B cell (primary cell): ENCODE measurements around the gene IDH2. TPM values are rescaled to one million over a fixed set of nuclear protein-coding genes. Genes with fewer than 3 reads are reported as not detected.

ENCODE experiments used
- ATAC-seq: fragments of 200-7000 bp; cut with Tn5 transposase; one replicate; pipeline ENCODE4 v1.10.0; 2021; ENCODE audit warnings: low read depth, mild to moderate bottlenecking, moderate number of reproducible peaks, moderate library complexity
- CTCF ChIA-PET: fragments of 350-600 bp; sonication (Branson Sonifier 250); formaldehyde crosslinking; loops from one replicate; lab custom pipeline; 2021; ENCODE audit warnings: antibody characterized with exemption, inconsistent platforms; lab: Charles Lee
- POLR2A ChIA-PET: fragments of 350-600 bp; sonication (Branson Sonifier 250); formaldehyde crosslinking; loops from one replicate; lab custom pipeline; 2021; ENCODE audit warnings: antibody characterized with exemption; lab: Charles Lee
- DNase-seq: peaks from one replicate; pipeline ENCODE4 v3.0.0; 2013
- H2AFZ ChIP-seq: 2 replicates; pipeline ENCODE4 v1.6.1; 2012; ENCODE audit warnings: mild to moderate bottlenecking, low read depth, low read length; ENCODE audit not compliant: insufficient read depth, poor library complexity, severe bottlenecking
- H3K27ac ChIP-seq, 2 donors: 1 replicate in 1 of 2; 2 replicates in 1 of 2; pipeline ENCODE4 v1.5.1; 2012 to 2013; ENCODE audit warnings: low read length in 2 of 2, mild to moderate bottlenecking in 2 of 2, moderate library complexity in 1 of 2
- H3K27me3 ChIP-seq, 4 experiments: fragments of 200-600 bp in 1 of 4; sonication (generic) in 1 of 4; replicated peaks in 1 of 4; 1 replicate in 2 of 4; 2 replicates in 2 of 4; pipeline versions ENCODE4 v1.6.1 to v1.7.0; 2013 to 2016; ENCODE audit warnings: low read length in 3 of 4, mild to moderate bottlenecking in 2 of 4, mixed read lengths in 1 of 4, moderate library complexity in 1 of 4; ENCODE audit not compliant: insufficient read depth in 4 of 4, control insufficient read depth in 3 of 4; ENCODE audit errors: control extremely low read depth in 1 of 4
- H3K36me3 ChIP-seq, 2 experiments: replicated peaks in 1 of 2; 1 replicate in 1 of 2; 2 replicates in 1 of 2; pipeline versions ENCODE4 v1.6.1 to v1.7.1; 2013; ENCODE audit warnings: low read length in 1 of 2; ENCODE audit not compliant: insufficient read depth in 2 of 2, control insufficient read depth in 1 of 2; ENCODE audit errors: control extremely low read depth in 1 of 2, extremely low read depth in 1 of 2
- H3K4me1 ChIP-seq, 2 donors: fragments of 200-600 bp in 1 of 2; sonication (generic) in 1 of 2; 1 replicate in 1 of 2; 2 replicates in 1 of 2; pipeline versions ENCODE4 v1.5.1 to v1.6.1; 2013 to 2017; ENCODE audit warnings: low read length in 2 of 2; ENCODE audit not compliant: control insufficient read depth in 2 of 2, insufficient read depth in 2 of 2
- H3K4me2 ChIP-seq: replicated peaks from 2 replicates; pipeline ENCODE3; 2012; ENCODE audit warnings: mild to moderate bottlenecking, low read depth, low read length; ENCODE audit not compliant: poor library complexity, severe bottlenecking
- H3K4me3 ChIP-seq, 5 experiments: fragments of 200-600 bp in 1 of 5; sonication (generic) in 1 of 5; 1 replicate in 3 of 5; 2 replicates in 2 of 5; pipeline versions ENCODE4 v1.5.1 to v1.7.0; 2011 to 2016; ENCODE audit warnings: low read length in 4 of 5, mild to moderate bottlenecking in 4 of 5, low read depth in 2 of 5, control low read depth in 1 of 5, moderate library complexity in 1 of 5; ENCODE audit not compliant: insufficient read depth in 1 of 5; ENCODE audit errors: control extremely low read depth in 1 of 5, extremely low read depth in 1 of 5
- H3K79me2 ChIP-seq: fragments of 200-600 bp; sonication (generic); one replicate; pipeline ENCODE4 v1.6.0; 2016; ENCODE audit warnings: low read length; ENCODE audit not compliant: control insufficient read depth, insufficient read depth
- H3K9ac ChIP-seq: fragments of 200-600 bp; sonication (generic); 2 replicates; pipeline ENCODE4 v1.6.1; 2017; ENCODE audit warnings: mild to moderate bottlenecking, low read length, moderate library complexity
- H3K9me3 ChIP-seq, 3 donors: one replicate each; pipeline versions ENCODE4 v1.6.1 to v1.7.1; 2013; ENCODE audit warnings: low read length in 2 of 3; ENCODE audit not compliant: control insufficient read depth in 2 of 3, insufficient read depth in 1 of 3; ENCODE audit errors: control extremely low read depth in 1 of 3
- H4K20me1 ChIP-seq: 2 replicates; pipeline ENCODE4 v1.6.0; 2012; ENCODE audit warnings: mild to moderate bottlenecking, low read length; ENCODE audit not compliant: insufficient read depth, control insufficient read depth, poor library complexity, severe bottlenecking
- H3K27ac Mint-ChIP-seq: one replicate; pipeline ENCODE4 v1.8.0; 2021; ENCODE audit warnings: mixed read lengths
- H3K27me3 Mint-ChIP-seq: one replicate; pipeline ENCODE4 v1.8.0; 2021; ENCODE audit warnings: mixed read lengths
- H3K4me1 Mint-ChIP-seq: one replicate; pipeline ENCODE4 v1.8.0; 2021; ENCODE audit warnings: mixed read lengths
- H3K4me3 Mint-ChIP-seq: one replicate; pipeline ENCODE4 v1.8.0; 2021; ENCODE audit warnings: mixed read lengths
- H3K9me3 Mint-ChIP-seq: one replicate; pipeline ENCODE4 v1.8.0; 2022; ENCODE audit warnings: mixed read lengths; ENCODE audit not compliant: insufficient read depth
- CTCF ChIP-seq: fragments of 200-600 bp; IDR thresholded peaks from one replicate; pipeline ENCODE4 v1.8.0; 2022; ENCODE audit warnings: antibody characterized with exemption, mild to moderate bottlenecking
- EZH2 ChIP-seq: IDR thresholded peaks from 2 replicates; pipeline ENCODE4 v1.6.1; 2012; ENCODE audit warnings: borderline replicate concordance, low read depth, mild to moderate bottlenecking, moderate library complexity, low read length; ENCODE audit not compliant: insufficient read depth, poor library complexity, severe bottlenecking
- WGBS: methylation state at CpG from one replicate; pipeline ENCODE4 v1.1.5; 2013; ENCODE audit warnings: missing lambda C conversion rate; ENCODE audit not compliant: insufficient coverage; 5-methylcytosine and 5-hydroxymethylcytosine counted together
- intact Hi-C: fragments of 100-400 bp; cut with micrococcal nuclease; formaldehyde crosslinking; loops from one replicate; pipeline ENCODE4 v1.10.0; 2022
- polyA plus RNA-seq: library from polyadenylated mRNA; depleted of rRNA; stranded (reverse); fragments of >200 nt; gene quantifications from 2 replicates; pipeline ENCODE4 v1.2.3, GENCODE V29; 2012
- total RNA-seq, 2 donors: library from RNA; stranded (reverse); fragments of 120-200 nt in 1 of 2; gene quantifications; 1 replicate in 1 of 2; 2 replicates in 1 of 2; pipeline versions ENCODE4 v1.2.3 to v1.2.4, GENCODE V29; 2013 to 2022

The IDH2 gene
- total and polyA plus RNA-seq, 2 donors (not counting 1 experiment from before 2014, with no cell fraction given): 30.7 to 35.8 TPM

- Histone ChIP-seq H2AFZ (peak overlapping the region; percentile 84), H3K9me3 (no peaks in the 10 kb centered on the region), H4K20me1 (no peaks in the 10 kb centered on the region), H3K27me3 (peaks cover 0 to 2% (median under 1%) of the 10 kb centered on the region in 4 experiments), H3K4me1 (peaks cover 49 to 56% of the 10 kb centered on the region in 2 donors), H3K4me2 (peak overlapping the region; percentile 77), H3K79me2 (peaks cover 57% of the 10 kb centered on the region), H3K4me3 (peak overlapping the region; percentile 21 to 76 (median 73)), H3K9ac (peak overlapping the region; percentile 79), H3K27ac (peak overlapping the region; percentile 47 to 81), H3K36me3 (no peaks in the 10 kb centered on the region)
- Mint-ChIP-seq H3K27me3 (peaks cover 3% of the 10 kb centered on the region), H3K9me3 (no peaks in the 10 kb centered on the region), H3K27ac (peak overlapping the region; percentile 97), H3K4me3 (peak overlapping the region; percentile 90), H3K4me1 (peaks cover 51% of the 10 kb centered on the region)
- no peak for TF ChIP-seq EZH2
- TF ChIP-seq CTCF: no peak
- intact Hi-C loops: loop anchor here (2.0 to 5.0 kb wide), 2 partner anchors 71 to 131 kb away; partner anchors contain the start of genes CIB1 and GDPGP1
- peak; percentile 63 for DNase-seq
- 7% methylated on average over 37 of the region's 40 CpGs for WGBS
- POLR2A ChIA-PET: interaction anchor here (0.5 to 1.5 kb wide), 2 partner anchors 113 to 830 kb away, joined by 3 to 5 read pairs; partner anchors contain the start of gene HDDC3
- CTCF ChIA-PET: interaction anchor here (1.6 to 3.8 kb wide), 2 partner anchors 30 to 203 kb away, joined by 5 to 13 read pairs; no protein-coding TSS in a partner anchor
- peak; percentile 3 for ATAC-seq
These were observed 919 bp downstream of the IDH2 start for GRCh38 chr15:90101130-90101968.
